ENCODE results near the gene RELL1.

The RELL1 gene

GRCh38 chr4:37641352-37641751, 44.8 kb downstream of the RELL1 start:
- no peaks in the 10 kb centered on the region for H3K27me3 Mint-ChIP-seq

GRCh38 chr4:37639551-37640285, 46.5 kb downstream of the RELL1 start:
- no peaks in the 10 kb centered on the region for H3K27me3 Mint-ChIP-seq
- no peak overlapping the region for H3K27ac Mint-ChIP-seq
- no peaks in the 10 kb centered on the region for H3K9me3 Mint-ChIP-seq
- no peaks in the 10 kb centered on the region for H3K4me1 Mint-ChIP-seq
- peaks cover 20% of the 10 kb centered on the region for H3K36me3 Mint-ChIP-seq
- no peak overlapping the region for H3K4me3 Mint-ChIP-seq

More at GRCh38 chr4:37641352-37641751, 44.8 kb downstream of the RELL1 start:
- no peak overlapping the region for H3K4me3 Mint-ChIP-seq
- no peak overlapping the region for H3K27ac Mint-ChIP-seq
- no peaks in the 10 kb centered on the region for H3K4me1 Mint-ChIP-seq
- peaks cover 16% of the 10 kb centered on the region for H3K36me3 Mint-ChIP-seq
- H3K9me3 Mint-ChIP-seq, result no peaks in the 10 kb centered on the region

GRCh38 chr4:37635155-37635554, 51.0 kb downstream of the RELL1 start:
- Mint-ChIP-seq H3K4me1 (no peaks in the 10 kb centered on the region), H3K36me3 (peaks cover 25% of the 10 kb centered on the region), H3K9me3 (no peaks in the 10 kb centered on the region), H3K27ac (no peak overlapping the region), H3K4me3 (no peak overlapping the region), H3K27me3 (no peaks in the 10 kb centered on the region)

- Mint-ChIP-seq H3K4me1 (no peaks in the 10 kb centered on the region), H3K36me3 (peaks cover 27% of the 10 kb centered on the region), H3K27me3 (no peaks in the 10 kb centered on the region), H3K9me3 (no peaks in the 10 kb centered on the region), H3K27ac (no peak overlapping the region), H3K4me3 (no peak overlapping the region)
These were observed 52.0 kb downstream of the RELL1 start for GRCh38 chr4:37634180-37634579.

GRCh38 chr4:37632836-37633235, 53.3 kb downstream of the RELL1 start:
- no peaks in the 10 kb centered on the region for H3K27me3 Mint-ChIP-seq
- no peak overlapping the region for H3K4me3 Mint-ChIP-seq
- H3K4me1 Mint-ChIP-seq, result no peaks in the 10 kb centered on the region
- H3K27ac Mint-ChIP-seq, result no peak overlapping the region
- peaks cover 27% of the 10 kb centered on the region for H3K36me3 Mint-ChIP-seq
- H3K9me3 Mint-ChIP-seq, result no peaks in the 10 kb centered on the region

- Mint-ChIP-seq H3K4me1 (no peaks in the 10 kb centered on the region), H3K27ac (no peak overlapping the region), H3K36me3 (peaks cover 26% of the 10 kb centered on the region), H3K4me3 (no peak overlapping the region), H3K27me3 (no peaks in the 10 kb centered on the region), H3K9me3 (no peaks in the 10 kb centered on the region)
These were observed 54.6 kb downstream of the RELL1 start for GRCh38 chr4:37631551-37631950.

GRCh38 chr4:37629713-37630112, 56.5 kb downstream of the RELL1 start:
- no peaks in the 10 kb centered on the region for H3K4me1 Mint-ChIP-seq
- H3K27me3 Mint-ChIP-seq, result no peaks in the 10 kb centered on the region
- H3K36me3 Mint-ChIP-seq, result peaks cover 25% of the 10 kb centered on the region
- no peak overlapping the region for H3K4me3 Mint-ChIP-seq
- no peak overlapping the region for H3K27ac Mint-ChIP-seq
- no peaks in the 10 kb centered on the region for H3K9me3 Mint-ChIP-seq

- Mint-ChIP-seq H3K9me3 (no peaks in the 10 kb centered on the region), H3K27me3 (no peaks in the 10 kb centered on the region), H3K4me1 (no peaks in the 10 kb centered on the region), H3K36me3 (peaks cover 25% of the 10 kb centered on the region), H3K27ac (no peak overlapping the region), H3K4me3 (no peak overlapping the region)
These were observed 57.1 kb downstream of the RELL1 start for GRCh38 chr4:37628977-37629609.

- no peak overlapping the region for H3K27ac Mint-ChIP-seq
These were observed 58.9 kb downstream of the RELL1 start for GRCh38 chr4:37627263-37627662.

GRCh38 chr4:37625499-37625898, 60.7 kb downstream of the RELL1 start:
- peaks cover 15% of the 10 kb centered on the region for H3K36me3 Mint-ChIP-seq
- no peaks in the 10 kb centered on the region for H3K27me3 Mint-ChIP-seq
- H3K9me3 Mint-ChIP-seq, result no peaks in the 10 kb centered on the region
- H3K4me1 Mint-ChIP-seq, result no peaks in the 10 kb centered on the region
- H3K4me3 Mint-ChIP-seq, result no peak overlapping the region
- no peak overlapping the region for H3K27ac Mint-ChIP-seq

More at GRCh38 chr4:37627263-37627662, 58.9 kb downstream of the RELL1 start:
- no peaks in the 10 kb centered on the region for H3K9me3 Mint-ChIP-seq
- H3K4me1 Mint-ChIP-seq, result no peaks in the 10 kb centered on the region
- H3K27me3 Mint-ChIP-seq, result no peaks in the 10 kb centered on the region
- H3K4me3 Mint-ChIP-seq, result no peak overlapping the region
- peaks cover 21% of the 10 kb centered on the region for H3K36me3 Mint-ChIP-seq

- Mint-ChIP-seq H3K27ac (no peak overlapping the region), H3K4me3 (no peak overlapping the region), H3K27me3 (no peaks in the 10 kb centered on the region), H3K4me1 (no peaks in the 10 kb centered on the region), H3K36me3 (peaks cover 8% of the 10 kb centered on the region), H3K9me3 (no peaks in the 10 kb centered on the region)
These were observed 62.2 kb downstream of the RELL1 start for GRCh38 chr4:37623940-37624339.

- H3K4me1 Mint-ChIP-seq, result no peaks in the 10 kb centered on the region
- H3K36me3 Mint-ChIP-seq, result peaks cover 7% of the 10 kb centered on the region
- no peaks in the 10 kb centered on the region for H3K27me3 Mint-ChIP-seq
- no peak overlapping the region for H3K4me3 Mint-ChIP-seq
- no peaks in the 10 kb centered on the region for H3K9me3 Mint-ChIP-seq
- H3K27ac Mint-ChIP-seq, result no peak overlapping the region
These were observed 63.1 kb downstream of the RELL1 start for GRCh38 chr4:37623125-37623524.

- H3K9me3 Mint-ChIP-seq, result no peaks in the 10 kb centered on the region
- no peak overlapping the region for H3K4me3 Mint-ChIP-seq
- H3K4me1 Mint-ChIP-seq, result peaks cover 10% of the 10 kb centered on the region
- no peak overlapping the region for H3K27ac Mint-ChIP-seq
- no peaks in the 10 kb centered on the region for H3K36me3 Mint-ChIP-seq
- no peaks in the 10 kb centered on the region for H3K27me3 Mint-ChIP-seq
These were observed 66.0 kb downstream of the RELL1 start for GRCh38 chr4:37620176-37620575.

GRCh38 chr4:37615720-37616063, 70.5 kb downstream of the RELL1 start:
- Mint-ChIP-seq H3K36me3 (peaks cover 8% of the 10 kb centered on the region), H3K27ac (no peak overlapping the region), H3K4me1 (peaks cover 12% of the 10 kb centered on the region), H3K9me3 (no peaks in the 10 kb centered on the region), H3K4me3 (no peak overlapping the region), H3K27me3 (no peaks in the 10 kb centered on the region)

GRCh38 chr4:37615059-37615719, 71.0 kb downstream of the RELL1 start:
- H3K27ac Mint-ChIP-seq, result peak overlapping the region; percentile 30
- H3K4me1 Mint-ChIP-seq, result peaks cover 12% of the 10 kb centered on the region
- H3K27me3 Mint-ChIP-seq, result no peaks in the 10 kb centered on the region
- no peak overlapping the region for H3K4me3 Mint-ChIP-seq
- no peaks in the 10 kb centered on the region for H3K9me3 Mint-ChIP-seq
- peaks cover 8% of the 10 kb centered on the region for H3K36me3 Mint-ChIP-seq

GRCh38 chr4:37612811-37613210, 73.4 kb downstream of the RELL1 start:
- H3K27ac Mint-ChIP-seq, result no peak overlapping the region

More at GRCh38 chr4:37612811-37613210, 73.4 kb downstream of the RELL1 start:
- no peak overlapping the region for H3K4me3 Mint-ChIP-seq
- H3K36me3 Mint-ChIP-seq, result peaks cover 15% of the 10 kb centered on the region
- H3K4me1 Mint-ChIP-seq, result peaks cover 12% of the 10 kb centered on the region
- H3K9me3 Mint-ChIP-seq, result no peaks in the 10 kb centered on the region
- H3K27me3 Mint-ChIP-seq, result no peaks in the 10 kb centered on the region

Data from activated naive CD4-positive, alpha-beta T cell treated with anti-CD3 and anti-CD28 coated beads, Interleukin-2, amount 50 U/mL, for 24 hours (primary cell).